Stimulated activated CD4-positive, alpha-beta T cell treated with anti-CD3 and anti-CD28 coated beads, Interleukin-2, amount 100 ng/mL, for 48 hours (primary cell): ENCODE results near the gene KRT80.
A peak's percentile ranks its signal among the peaks of the same experiment; 100 is the strongest.
"Not testable (repeated sequence)": the region's sequence is repeated elsewhere in the genome, so short reads cannot be mapped to it uniquely, and the experiment has no call there.

Source experiments
- DNase-seq, 2 donors: peaks; one replicate each; pipeline ENCODE4 v3.0.0-alpha.2; 2020

KRT80 gene

GRCh38 chr12:52191841-52192791, at the start of gene KRT80:
Gene KRT80 (minus strand): TSS chr12:52192014. CDS start chr12:52191902, 112 bp downstream.
- DNase-seq = peak in 1 of 2 donors; percentile 7

- DNase-seq = no peak
Measured at GRCh38 chr12:52241205-52241842, 49.5 kb upstream of the KRT80 start.

- not testable (repeated sequence) for DNase-seq
Measured at GRCh38 chr12:52240247-52240646, 48.4 kb upstream of the KRT80 start.

GRCh38 chr12:52239767-52240166, 48.0 kb upstream of the KRT80 start:
- no peak for DNase-seq

- DNase-seq = no peak
Measured at GRCh38 chr12:52238916-52239646, 47.3 kb upstream of the KRT80 start.

GRCh38 chr12:52238207-52238840, 46.5 kb upstream of the KRT80 start:
- DNase-seq = no peak

GRCh38 chr12:52236386-52237050, 44.7 kb upstream of the KRT80 start:
- no peak for DNase-seq

- no peak for DNase-seq
Measured at GRCh38 chr12:52235822-52236361, 44.1 kb upstream of the KRT80 start.

- DNase-seq = no peak
Measured at GRCh38 chr12:52235001-52235764, 43.4 kb upstream of the KRT80 start.

GRCh38 chr12:52234223-52234810, 42.5 kb upstream of the KRT80 start:
- DNase-seq = no peak

GRCh38 chr12:52233462-52234207, 41.8 kb upstream of the KRT80 start:
- no peak for DNase-seq

GRCh38 chr12:52232674-52233461, 41.1 kb upstream of the KRT80 start, which contains the start of gene KRT7:
Gene KRT7 (plus strand): TSS chr12:52233243. CDS start chr12:52233297, 54 bp downstream.
- no peak for DNase-seq

GRCh38 chr12:52232203-52232673, 40.4 kb upstream of the KRT80 start:
- DNase-seq = no peak

- DNase-seq = no peak
Measured at GRCh38 chr12:52231305-52232202, 39.7 kb upstream of the KRT80 start.

GRCh38 chr12:52230364-52231281, 38.8 kb upstream of the KRT80 start:
- DNase-seq = no peak

- no peak for DNase-seq
Measured at GRCh38 chr12:52229836-52230343, 38.1 kb upstream of the KRT80 start.
